ENCODE measurements around the gene SLC2A4RG.

SLC2A4RG gene

GRCh38 chr20:63701329-63702035 is 38.1 kb upstream of the SLC2A4RG start:
- TF ChIP-seq, protein P1, sequence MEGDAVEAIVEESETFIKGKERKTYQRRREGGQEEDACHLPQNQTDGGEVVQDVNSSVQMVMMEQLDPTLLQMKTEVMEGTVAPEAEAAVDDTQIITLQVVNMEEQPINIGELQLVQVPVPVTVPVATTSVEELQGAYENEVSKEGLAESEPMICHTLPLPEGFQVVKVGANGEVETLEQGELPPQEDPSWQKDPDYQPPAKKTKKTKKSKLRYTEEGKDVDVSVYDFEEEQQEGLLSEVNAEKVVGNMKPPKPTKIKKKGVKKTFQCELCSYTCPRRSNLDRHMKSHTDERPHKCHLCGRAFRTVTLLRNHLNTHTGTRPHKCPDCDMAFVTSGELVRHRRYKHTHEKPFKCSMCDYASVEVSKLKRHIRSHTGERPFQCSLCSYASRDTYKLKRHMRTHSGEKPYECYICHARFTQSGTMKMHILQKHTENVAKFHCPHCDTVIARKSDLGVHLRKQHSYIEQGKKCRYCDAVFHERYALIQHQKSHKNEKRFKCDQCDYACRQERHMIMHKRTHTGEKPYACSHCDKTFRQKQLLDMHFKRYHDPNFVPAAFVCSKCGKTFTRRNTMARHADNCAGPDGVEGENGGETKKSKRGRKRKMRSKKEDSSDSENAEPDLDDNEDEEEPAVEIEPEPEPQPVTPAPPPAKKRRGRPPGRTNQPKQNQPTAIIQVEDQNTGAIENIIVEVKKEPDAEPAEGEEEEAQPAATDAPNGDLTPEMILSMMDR (conservative IDR thresholded peaks at IDR 0.05), result no peak
- H3K27ac ChIP-seq, result no peak overlapping the region

GRCh38 chr20:63702036-63702665 is 37.4 kb upstream of the SLC2A4RG start:
- TF ChIP-seq, protein P1 (conservative IDR thresholded peaks at IDR 0.05), result no peak
- no peak overlapping the region for H3K27ac ChIP-seq

DNA sequence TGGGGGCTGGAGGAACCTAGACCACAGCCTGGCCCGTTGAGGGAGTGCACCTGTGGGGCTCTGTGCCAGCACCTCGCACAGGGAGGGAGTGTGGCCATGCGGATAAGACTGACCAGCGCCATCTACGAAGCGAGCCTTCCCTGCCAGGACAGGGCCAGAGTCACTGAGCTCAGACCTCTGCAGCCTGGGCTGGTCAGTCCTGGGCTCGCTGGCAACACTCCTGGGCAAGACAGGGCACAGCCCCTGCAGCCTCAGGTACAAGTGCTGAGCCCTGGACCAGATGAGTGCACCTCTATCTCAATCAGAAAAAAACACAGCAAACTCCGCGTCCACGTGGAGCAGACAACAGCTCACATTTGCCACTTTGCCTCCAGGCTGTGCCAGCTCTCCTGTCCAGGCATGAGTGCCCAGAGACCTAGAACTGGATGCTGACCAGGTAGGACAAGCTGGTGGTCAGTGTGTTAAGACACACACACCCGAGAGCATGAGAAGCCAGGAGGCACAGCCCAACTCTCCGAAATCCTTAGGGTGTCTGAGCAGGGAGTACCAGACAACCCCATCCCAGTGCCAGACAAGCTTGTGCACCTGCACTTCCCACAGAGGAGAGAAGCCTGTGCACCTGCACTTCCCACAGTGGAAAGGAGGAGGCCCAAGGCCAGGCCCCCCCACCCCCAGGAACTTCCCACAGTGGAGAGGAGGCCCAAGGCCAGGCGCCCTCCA is 36.7 kb upstream of the SLC2A4RG start:
- TF ChIP-seq, protein P1 (conservative IDR thresholded peaks at IDR 0.05), result no peak
- no peak overlapping the region for H3K27ac ChIP-seq

DNA sequence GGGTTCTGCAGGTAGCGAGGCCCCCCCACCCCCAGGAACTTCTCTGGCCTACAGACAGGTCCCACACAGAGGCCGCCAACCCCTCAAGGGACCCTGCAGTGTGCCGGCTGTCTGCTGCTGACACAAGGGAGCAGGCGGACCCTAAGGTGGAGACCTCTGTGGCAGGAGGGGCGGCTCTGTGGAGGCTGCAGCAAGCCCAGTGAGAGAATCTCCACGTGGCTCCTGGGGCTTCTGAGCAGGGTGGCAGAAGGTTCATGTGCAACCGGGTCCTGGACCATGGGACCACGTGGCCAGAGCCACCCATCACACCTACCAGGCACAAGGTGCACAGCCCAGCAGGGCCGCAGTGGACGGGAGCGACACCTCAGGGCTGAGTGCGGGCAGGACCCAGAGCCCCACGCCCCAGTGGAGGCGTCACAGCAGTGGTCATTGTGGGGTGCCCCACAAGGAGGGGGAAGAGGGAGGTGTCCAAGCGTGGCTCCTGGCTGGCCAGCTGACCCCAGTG is 36.1 kb upstream of the SLC2A4RG start:
- H3K27ac ChIP-seq, result no peak overlapping the region
- TF ChIP-seq, protein P1 (conservative IDR thresholded peaks at IDR 0.05), result no peak

DNA sequence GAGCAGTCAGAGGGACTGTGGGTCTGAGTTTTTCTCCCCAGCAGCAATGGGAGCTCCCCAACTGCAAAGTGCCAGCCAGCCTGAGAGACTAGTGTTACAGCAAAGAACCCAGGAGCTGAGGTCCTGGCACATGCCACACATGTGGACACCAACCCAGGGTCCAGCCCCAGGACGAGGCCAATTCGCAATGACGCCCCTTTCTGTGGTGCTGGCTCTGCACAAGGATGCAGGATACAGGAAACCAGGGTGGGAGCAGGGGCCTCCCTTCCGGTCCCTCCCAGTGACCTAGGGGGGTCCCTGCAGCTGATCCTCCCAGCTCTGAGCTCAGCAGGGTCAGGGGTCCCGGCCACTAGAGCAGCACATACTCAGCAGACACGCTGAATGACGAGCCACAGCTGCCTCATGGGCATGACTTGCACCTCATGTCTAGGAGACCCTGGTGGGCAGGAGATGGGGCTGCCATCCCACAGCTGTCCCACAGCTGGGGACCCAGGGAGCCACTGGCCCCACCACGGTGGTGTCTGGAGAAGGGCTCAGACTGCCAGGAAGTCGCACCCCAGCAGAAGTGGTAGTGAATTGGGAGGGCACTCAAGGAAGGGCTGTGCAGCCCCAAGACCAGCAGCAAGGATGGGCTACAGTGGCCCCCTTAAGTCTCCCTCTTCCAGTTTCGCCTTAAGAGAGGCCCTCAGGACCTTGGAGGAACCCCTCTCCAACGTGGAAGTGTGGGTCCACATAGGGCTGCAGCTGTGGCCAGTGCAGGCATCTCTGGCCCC is 35.4 kb upstream of the SLC2A4RG start:
- TF ChIP-seq, protein P1 (conservative IDR thresholded peaks at IDR 0.05), result no peak
- no peak overlapping the region for H3K27ac ChIP-seq

DNA sequence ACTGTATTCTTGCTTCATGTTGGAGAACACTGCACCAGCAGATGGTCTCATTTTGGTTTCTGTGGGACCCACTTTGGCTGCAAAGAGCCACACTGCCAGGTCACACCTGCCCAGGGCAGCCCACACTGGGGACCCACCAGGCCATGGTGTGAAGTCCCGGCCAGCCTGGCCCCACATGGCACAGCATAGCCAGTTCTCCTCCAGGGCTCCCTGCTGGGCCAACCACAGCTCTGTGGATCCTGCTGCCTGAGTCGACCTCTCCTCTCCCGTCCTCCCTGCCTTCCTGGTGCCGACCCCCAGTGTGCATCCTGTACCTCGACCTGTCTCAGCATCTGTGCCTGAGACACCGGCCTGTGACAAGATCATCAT is 34.8 kb upstream of the SLC2A4RG start:
- TF ChIP-seq, protein P1 (conservative IDR thresholded peaks at IDR 0.05), result no peak
- no peak overlapping the region for H3K27ac ChIP-seq

Data from VCaP (cell line).